Measurements from ENCODE around the gene RGL3.

- TF ChIP-seq EZH2 (IDR thresholded peaks at IDR 0.05; ENCODE audit: insufficient read depth, poor library complexity, severe bottlenecking) (no peak), EZH2phosphoT487 (IDR thresholded peaks at IDR 0.05; ENCODE audit: insufficient read depth, low read depth) (no peak)
Observed at GRCh38 chr19:11390359-11390758, 28.8 kb downstream of the RGL3 start.
